HG02642 (cell line): ENCODE results near the gene NR1I2.
A peak's percentile ranks its signal among the peaks of the same experiment; 100 is the strongest.

Experiments used
- ATAC-seq: cut with Tn5 transposase; IDR thresholded peaks from one replicate; pipeline ENCODE4 v1.9.1; 2021; ENCODE audit warnings: mild to moderate bottlenecking; ENCODE audit not compliant: unreplicated experiment, poor library complexity

The NR1I2 gene

DNA sequence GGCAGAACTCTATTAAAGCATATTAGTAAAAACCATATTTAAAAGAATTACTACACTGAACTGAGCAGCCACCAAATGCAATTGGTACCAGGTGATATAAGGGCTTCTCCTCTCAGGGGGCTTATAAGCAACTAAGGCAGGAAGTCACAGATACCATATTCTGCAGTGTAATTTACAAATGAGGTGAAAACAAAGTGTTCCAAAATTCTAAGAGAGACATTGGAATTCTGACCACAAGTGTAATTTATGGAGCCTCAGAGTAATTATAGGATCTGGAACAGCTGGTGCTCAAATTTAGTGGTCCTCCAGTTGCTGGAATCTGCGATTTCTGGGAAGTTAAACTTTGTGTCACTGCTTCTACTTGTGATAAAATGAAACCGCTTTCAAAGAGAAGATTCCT is 3.1 kb upstream of the NR1I2 start:
- ATAC-seq = no peak

DNA sequence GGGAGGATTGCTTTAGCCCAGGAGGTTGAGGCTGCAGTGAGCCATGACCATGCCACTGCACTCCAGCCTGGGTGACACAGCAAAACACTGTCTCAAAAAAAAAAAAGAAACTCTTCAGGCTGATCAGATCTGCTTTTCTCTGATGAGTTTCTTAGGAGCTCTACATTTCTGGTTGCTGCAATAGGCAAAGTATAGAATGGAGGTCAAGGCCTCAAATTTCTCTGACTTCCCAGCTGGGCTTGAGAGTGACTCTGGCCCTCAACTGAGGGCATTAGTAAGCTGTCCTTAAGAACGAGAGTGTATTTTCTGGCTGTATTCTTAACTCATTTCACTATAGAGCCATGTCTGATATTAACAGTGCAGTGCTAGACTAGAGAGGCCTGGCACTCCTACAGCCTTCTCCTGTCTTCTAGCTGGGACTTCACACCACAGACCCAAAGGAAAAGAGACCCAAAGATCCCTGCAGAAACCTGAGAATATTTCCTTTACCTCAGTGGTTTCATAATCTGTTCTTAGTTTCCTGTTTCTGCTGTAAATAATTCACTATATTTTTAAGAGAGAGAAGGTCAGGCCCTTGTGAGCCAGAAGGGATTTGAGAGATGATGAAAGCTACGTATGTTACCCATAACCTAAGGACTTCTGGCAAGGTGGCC is 2.0 kb upstream of the NR1I2 start:
- peak; percentile 69 for ATAC-seq

DNA sequence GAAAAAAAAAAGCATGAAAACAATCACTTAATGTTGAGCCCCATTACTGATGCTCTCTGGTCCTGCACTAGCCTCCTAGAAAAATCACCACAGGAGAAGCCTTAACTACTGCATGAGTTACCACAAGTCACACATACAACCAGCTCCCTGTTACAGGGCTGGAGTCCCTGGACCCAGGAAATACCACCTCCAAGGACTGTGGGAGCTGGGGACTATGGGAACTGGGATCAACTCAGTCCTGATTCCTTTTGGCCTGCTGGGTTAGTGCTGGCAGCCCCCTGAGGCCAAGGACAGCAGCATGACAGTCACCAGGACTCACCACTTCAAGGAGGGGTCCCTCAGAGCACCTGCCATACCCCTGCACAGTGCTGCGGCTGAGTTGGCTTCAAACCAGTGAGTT is 559 bp downstream of the NR1I2 start:
- ATAC-seq = no peak

DNA sequence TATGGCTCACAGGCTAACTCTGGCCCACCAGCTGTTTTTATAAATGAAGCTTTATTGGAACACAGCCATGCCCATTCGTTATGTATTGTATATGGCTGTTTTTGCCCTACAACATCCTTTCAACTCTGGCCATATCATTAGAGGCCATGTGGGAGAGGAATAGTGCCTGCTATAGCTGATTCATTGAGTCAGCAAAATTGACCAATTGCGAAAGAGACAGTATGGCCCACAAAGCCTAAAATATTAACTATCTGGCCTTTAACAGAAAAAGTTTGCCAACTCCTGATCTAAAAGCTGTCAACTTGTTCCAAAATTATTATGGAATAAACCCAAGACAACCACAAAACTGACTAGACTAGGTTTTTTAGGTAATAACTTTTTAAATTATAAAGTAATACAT is 1.4 kb downstream of the NR1I2 start:
- no peak for ATAC-seq

DNA sequence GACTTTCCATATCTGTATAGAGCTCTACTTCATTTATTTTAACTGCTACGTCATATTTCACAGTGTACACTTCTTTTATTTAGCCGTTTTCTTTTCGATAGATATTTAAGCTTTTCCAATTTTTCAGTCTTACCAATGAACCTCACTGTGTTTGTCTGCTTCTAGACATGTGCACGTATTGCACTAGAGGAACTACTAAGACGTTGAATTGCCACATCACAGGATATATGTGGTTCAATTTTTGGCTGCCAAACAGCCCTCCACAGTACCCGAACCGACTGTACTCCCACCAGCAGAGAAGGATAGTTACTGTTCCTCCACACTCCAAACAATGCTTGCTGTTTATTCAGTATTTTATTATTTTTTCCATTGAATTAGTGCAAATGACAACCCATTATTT is 2.0 kb downstream of the NR1I2 start:
- no peak for ATAC-seq

DNA sequence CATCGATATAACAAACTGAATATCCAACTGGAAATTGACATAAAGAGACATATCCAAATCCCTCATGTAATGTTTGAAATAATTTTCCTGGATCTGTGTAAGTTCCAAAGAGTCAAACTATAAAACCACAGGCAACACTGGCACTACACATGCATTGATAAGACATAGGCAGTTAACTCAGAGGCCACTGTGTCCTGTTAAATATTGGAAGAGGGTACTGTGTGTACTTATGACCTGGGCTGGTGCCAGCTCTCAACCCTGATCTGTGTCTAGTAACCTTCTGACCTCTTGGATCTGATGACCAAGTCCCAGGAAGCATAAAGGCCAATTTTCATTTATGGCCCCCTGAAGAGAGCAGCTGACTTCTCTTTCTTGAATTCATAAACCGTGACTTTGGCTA is 4.5 kb downstream of the NR1I2 start:
- ATAC-seq = no peak

DNA sequence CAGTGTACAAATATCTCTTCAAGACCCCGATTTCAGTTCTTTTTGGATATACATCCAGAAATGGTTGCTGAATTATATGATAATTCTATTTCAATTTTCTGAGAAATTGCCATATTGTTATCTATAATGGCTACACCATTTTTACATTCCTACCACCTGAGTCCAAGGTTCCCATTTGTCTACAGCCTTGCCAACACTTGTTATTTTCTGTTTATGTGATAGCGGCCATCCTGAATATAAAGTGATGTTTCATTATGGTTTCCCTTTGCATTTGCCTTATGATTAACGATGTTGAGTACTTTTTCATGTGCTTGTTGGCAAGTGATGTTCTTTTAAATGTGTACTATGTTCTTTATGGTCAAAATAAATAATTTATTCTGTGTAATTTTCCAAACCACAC is 8.5 kb downstream of the NR1I2 start:
- no peak for ATAC-seq

DNA sequence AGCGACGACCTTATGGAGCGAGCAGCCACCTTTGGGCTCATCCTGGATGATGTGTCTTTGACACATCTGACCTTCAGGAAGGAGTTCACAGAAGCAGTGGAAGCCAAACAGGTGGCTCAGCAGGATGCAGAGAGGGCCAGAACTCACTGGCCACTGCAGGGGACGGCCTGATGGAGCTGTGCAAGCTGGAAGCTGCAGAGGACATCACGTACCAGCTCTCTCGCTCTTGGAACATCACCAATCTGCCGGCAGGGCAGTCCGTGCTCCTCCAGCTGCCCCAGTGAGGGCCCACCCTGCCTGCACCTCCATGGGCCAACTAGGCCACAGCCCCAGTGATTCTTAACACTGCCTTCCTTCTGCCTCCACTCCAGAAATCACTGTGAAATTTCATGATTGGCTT is 10.4 kb downstream of the NR1I2 start:
- no peak for ATAC-seq

DNA sequence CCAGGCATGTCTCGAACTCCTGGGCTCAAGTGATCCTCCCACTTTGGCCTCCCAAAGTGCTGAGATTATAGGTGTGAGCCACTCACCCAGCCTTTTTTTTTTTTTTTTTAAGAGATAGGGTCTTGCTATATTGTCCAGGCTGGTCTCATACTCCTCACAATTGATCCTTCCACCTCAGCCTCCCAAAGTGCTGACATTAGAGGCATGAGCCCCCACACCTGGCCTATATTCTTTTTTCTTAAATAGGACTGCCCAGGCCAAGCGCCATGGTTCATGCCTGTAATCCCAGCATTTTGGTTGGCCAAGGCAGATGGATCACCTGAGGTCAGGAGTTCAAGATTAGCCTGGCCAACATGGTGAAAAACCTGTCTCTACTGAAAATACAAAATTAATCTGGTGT is 12.5 kb downstream of the NR1I2 start:
- no peak for ATAC-seq

DNA sequence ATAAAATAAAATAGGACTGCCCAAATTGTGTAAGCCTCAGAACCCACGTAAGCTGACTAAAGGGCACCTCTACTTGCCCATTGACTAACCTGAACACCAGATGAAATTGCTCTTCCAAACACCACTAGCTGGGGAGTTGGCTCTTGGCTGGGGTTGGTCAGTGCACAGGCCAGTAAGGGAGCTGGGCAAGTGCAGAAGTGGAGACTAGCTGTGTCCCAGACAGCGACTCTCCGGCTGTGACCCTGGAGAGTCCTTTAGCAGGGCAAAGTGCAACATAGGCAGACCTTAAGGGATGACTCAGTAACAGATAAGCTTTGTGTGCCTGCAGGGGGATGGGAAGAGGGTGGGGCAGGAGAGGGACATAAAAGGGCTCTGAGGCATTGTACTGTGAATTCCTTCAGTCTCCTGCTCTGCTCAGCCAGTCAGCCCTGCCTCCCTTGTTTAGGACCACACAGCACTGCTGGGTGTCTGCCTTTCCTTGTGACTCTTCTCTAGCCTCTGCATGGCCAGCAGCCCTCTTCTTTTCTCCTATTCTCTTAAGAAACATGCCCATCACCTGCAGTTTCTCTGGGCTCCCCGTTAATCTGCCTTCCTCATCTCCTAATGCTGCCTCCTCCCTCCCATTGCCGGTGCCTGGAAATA is 13.2 kb downstream of the NR1I2 start:
- ATAC-seq = no peak

DNA sequence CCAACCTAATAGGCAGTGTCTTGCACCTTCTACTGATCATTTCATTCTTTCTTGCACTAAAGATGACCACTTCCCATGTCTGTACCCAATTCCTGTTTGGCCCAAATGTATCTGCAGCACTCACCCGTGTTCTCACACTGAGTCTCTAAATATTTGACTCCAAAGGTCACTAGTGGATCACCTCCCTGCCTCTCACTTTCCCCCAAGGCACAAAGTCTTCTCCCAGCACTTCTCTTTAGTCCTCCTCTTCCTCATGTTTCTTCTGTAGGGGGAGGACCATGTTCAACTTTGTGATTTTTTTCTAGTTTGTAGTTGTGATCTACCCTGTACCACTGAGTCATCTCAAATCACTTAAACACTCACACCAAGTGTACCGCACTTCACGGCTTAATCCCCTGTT is 13.9 kb downstream of the NR1I2 start:
- ATAC-seq = no peak

DNA sequence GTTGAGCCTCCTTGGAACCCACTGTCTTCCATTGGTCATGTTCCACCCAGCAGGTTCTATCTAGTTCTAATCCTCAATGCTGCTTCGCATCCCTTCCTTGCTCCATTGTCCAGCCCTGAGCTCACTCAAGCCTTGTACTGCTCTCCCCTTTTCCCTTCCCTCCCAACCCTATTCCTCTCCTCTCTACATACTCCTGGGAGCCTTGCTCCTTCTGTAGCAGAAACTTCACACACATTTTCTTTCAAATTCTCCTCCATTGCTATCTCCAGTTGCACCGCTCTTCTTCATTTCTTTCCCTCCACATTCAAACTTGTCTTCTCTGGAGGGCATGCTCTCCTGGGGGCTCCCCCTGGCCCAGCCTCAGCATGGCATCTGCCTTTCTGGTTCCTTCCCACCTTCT is 14.5 kb downstream of the NR1I2 start:
- ATAC-seq = no peak

DNA sequence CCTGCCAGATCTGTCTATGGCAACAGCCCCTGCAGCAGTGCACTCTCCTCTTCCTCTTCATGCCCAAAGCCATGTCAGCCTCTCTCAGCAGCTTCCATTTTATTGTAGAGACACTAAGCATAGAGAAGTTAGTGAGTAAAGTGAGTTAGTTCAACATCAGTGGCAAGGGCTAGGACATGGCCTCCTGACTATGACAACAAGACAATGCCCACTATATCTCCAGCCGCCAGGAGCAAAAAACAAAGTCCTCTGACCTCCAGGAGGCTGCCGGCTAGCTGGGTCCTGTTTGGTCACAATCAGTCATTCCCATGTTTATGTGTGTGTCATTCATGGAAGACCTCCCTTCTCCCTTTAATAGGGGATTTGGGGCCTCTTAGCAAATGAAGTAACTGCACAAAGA is 14.9 kb downstream of the NR1I2 start:
- ATAC-seq = no peak

DNA sequence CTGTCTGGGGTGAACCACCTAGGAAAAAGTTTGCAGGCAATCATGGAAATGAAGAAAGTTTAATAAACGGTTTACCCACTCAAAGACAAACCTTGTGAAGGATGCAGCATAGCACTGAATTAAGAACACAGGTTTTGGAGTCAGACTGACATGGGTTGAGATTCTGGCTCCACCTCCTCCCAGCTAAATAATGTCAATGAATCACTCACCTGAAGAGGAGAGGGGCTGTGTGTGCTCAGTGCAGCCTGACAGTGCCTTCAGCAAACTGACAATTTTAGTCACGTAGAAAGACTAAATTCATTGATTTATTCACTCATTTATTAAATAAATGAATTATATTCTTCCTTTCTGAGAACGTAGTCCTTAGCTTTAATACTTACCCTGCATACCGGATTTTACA is 18.9 kb downstream of the NR1I2 start:
- no peak for ATAC-seq

DNA sequence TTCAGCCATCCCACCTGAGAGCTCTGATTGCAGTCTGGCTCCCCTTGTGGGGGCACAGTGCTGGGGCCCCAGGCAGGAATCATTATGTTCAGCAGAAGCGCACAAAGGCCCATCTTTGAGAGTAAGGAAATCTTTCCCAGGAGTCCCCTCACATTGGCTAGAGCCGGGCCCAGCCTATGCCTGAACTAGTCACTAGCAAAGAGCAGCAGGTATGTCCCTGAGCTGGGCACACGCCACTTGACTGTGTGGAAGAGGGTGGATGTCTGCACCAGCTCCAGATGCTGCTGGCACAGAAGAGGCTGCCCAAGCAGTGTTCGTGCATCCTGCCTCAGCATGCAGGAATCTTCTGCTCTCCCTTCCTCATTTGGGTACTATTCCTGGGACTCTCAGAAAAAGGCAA is 26.3 kb downstream of the NR1I2 start:
- no peak for ATAC-seq

DNA sequence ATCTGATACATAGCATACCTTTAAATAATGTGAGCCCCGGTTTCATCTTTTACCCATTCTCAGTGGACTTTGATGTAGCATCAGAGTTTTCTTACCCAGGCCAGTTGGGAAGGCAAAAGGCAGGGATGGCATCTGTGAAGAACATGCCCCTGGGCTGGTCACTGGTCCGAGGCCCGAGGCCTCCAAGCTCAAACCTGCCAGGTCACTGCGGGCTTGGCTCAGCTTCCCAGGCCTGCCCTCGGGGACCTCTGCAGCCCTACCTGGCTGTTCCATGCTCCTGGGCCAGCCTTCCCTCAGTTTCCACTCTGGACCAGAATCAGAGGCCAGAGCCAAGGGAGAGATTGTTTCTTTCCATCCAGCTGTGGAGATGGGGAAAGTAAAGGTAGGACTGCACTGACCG is 26.9 kb downstream of the NR1I2 start:
- ATAC-seq = no peak

DNA sequence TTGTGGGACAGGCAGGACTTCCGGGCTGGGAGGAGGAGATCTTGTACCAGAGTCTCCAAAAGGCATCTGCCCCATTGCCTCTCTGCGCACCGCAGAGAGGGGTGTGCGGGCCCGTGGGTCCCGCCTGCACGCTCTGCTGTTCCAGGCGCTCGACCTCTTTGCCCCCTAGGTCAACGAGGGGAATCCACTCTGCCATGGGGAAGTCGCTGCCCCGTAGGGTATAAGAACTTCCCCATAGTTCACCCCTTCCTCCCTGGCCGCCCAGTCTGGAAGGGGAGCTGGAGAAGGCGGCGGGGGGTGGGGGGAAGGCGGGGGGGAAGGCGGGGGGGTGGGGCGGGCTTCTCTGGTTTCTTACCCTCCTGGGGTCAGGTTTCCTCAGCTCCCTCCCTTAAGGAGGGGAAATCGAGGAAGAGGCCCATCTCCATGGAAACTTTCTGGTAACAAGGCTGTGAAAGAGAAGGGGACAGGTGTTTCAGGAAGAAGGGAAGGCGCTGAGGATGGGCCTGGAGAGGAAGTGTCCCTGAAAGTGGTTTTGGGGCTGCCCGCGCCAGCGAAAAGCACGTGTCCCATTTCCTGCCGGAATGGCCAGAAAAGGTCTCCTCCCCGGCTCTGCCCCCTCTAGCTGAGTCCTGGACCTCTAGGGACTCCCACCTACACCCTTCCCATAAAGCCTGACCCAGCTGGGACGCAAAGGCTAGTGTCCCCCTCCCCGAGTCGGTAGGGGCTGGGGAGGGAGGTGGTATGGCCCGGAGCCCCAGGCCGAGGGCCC is 27.5 kb downstream of the NR1I2 start:
- peak; percentile 40 for ATAC-seq

DNA sequence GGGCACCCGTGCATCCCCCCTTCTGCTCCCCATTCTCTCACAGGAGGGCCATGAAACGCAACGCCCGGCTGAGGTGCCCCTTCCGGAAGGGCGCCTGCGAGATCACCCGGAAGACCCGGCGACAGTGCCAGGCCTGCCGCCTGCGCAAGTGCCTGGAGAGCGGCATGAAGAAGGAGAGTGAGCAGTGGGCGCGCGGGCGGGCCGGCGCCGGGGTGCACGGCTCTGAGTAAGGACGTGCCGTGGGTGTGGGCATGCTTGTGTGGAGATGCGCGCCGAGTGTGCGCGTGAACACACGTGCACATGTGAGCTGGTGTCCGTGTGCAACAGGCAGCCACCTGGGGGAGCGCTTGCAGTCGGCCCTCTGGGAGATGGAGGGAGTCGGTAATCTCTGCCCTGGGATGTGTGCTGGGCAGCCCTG is 28.1 kb downstream of the NR1I2 start:
- peak; percentile 83 for ATAC-seq

DNA sequence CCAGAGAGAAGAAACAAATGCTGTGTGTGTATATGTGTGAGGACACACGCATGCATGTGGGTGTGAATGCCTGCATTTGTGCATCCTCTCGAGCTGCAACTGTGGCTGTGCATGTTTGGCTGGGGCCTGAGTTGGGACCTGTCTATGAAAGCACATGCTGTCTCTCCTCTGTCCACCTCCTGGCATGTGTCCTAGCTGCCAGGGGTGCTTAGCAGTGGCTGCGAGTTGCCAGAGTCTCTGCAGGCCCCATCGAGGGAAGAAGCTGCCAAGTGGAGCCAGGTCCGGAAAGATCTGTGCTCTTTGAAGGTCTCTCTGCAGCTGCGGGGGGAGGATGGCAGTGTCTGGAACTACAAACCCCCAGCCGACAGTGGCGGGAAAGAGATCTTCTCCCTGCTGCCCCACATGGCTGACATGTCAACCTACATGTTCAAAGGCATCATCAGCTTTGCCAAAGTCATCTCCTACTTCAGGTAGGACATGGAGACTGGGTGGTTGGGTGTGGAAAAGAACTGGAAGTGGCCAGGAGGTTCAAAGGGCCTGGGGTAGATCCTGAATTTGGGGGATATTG is 30.7 kb downstream of the NR1I2 start:
- ATAC-seq = no peak

DNA sequence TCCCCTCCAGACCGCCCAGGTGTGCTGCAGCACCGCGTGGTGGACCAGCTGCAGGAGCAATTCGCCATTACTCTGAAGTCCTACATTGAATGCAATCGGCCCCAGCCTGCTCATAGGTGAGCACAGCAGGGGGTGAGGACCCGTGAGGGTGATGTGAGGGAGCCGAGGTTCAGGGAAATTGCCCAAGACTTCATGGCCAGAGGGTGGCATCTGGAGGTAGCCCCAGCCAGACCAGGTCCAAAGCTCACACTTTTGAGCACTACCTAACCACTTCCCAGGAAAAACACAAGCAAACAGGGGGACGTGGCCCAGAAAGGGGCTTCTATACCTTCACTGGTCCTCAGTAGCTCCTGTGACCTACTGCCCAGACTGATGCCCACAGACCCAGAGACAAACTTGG is 33.8 kb downstream of the NR1I2 start:
- no peak for ATAC-seq

DNA sequence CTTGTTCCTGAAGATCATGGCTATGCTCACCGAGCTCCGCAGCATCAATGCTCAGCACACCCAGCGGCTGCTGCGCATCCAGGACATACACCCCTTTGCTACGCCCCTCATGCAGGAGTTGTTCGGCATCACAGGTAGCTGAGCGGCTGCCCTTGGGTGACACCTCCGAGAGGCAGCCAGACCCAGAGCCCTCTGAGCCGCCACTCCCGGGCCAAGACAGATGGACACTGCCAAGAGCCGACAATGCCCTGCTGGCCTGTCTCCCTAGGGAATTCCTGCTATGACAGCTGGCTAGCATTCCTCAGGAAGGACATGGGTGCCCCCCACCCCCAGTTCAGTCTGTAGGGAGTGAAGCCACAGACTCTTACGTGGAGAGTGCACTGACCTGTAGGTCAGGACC is 35.2 kb downstream of the NR1I2 start:
- no peak for ATAC-seq
